Gastroesophageal sphincter (tissue), 3 donors: ENCODE data around the gene EPG5.

Source experiments
- CTCF ChIP-seq, 4 experiments: fragments of 200-600 bp in 2 of 4; fragments of 450-650 bp in 2 of 4; sonication (generic) in 1 of 4; IDR thresholded peaks; one replicate each; pipeline ENCODE4 v1.5.1; 2017 to 2019; ENCODE audit warnings: antibody characterized with exemption in 4 of 4, mild to moderate bottlenecking in 2 of 4, moderate library complexity in 2 of 4
- EP300 ChIP-seq: sonication (generic); formaldehyde crosslinking; IDR thresholded peaks from one replicate; pipeline ENCODE4 v1.6.1; 2017; ENCODE audit warnings: antibody characterized with exemption, mild to moderate bottlenecking
- POLR2A ChIP-seq, 2 donors: fragments of 450-650 bp; IDR thresholded peaks; one replicate each; pipeline ENCODE4 v1.6.1; 2017; ENCODE audit warnings: antibody characterized with exemption in 2 of 2, mild to moderate bottlenecking in 2 of 2, moderate library complexity in 1 of 2
- POLR2AphosphoS5 ChIP-seq: sonication (generic); formaldehyde crosslinking; IDR thresholded peaks from one replicate; pipeline ENCODE4 v1.6.1; 2017; ENCODE audit warnings: antibody characterized with exemption

GRCh38 chr18:45962866-45963265, 4.3 kb downstream of the EPG5 start:
- TF ChIP-seq POLR2AphosphoS5 (no peak), CTCF (IDR thresholded peaks at IDR 0.05) (no peak), POLR2A (IDR thresholded peaks at IDR 0.05) (no peak), EP300 (no peak)
